HEK293 (cell line): ENCODE measurements around the gene CNPY4.
A peak's percentile ranks its signal among the peaks of the same experiment; 100 is the strongest.

Experiments
- GLIS1 ChIP-seq: fragments of 450-650 bp; formaldehyde crosslinking; IDR thresholded peaks from 2 replicates; pipeline ENCODE4 v1.5.1; 2016; ENCODE audit warnings: missing biosample characterization, missing genetic modification characterization
- HOXA7 ChIP-seq: sonication (generic); formaldehyde crosslinking; IDR thresholded peaks from 2 replicates; pipeline ENCODE4 v1.8.1; 2022; ENCODE audit warnings: missing genetic modification reagents, borderline replicate concordance
- KLF8 ChIP-seq: fragments of 450-650 bp; formaldehyde crosslinking; IDR thresholded peaks from 2 replicates; pipeline ENCODE4 v1.5.1; 2016; ENCODE audit warnings: missing biosample characterization, missing genetic modification characterization
- OSR2 ChIP-seq: fragments of 450-650 bp; formaldehyde crosslinking; IDR thresholded peaks from 2 replicates; pipeline ENCODE4 v1.5.1; 2016; ENCODE audit warnings: missing biosample characterization, missing genetic modification characterization
- YY1 ChIP-seq: fragments of 450-650 bp; formaldehyde crosslinking; IDR thresholded peaks from 2 replicates; pipeline ENCODE4 v1.5.1; 2018; ENCODE audit warnings: missing biosample characterization, missing genetic modification characterization
- ZBTB20 ChIP-seq: fragments of 450-650 bp; formaldehyde crosslinking; IDR thresholded peaks from 2 replicates; pipeline ENCODE4 v1.5.1; 2016; ENCODE audit warnings: missing biosample characterization, missing genetic modification characterization
- ZBTB44 ChIP-seq: fragments of 450-650 bp; IDR thresholded peaks from 2 replicates; pipeline ENCODE4 v1.5.1; 2018; ENCODE audit warnings: missing biosample characterization, mild to moderate bottlenecking, missing genetic modification characterization
- ZBTB49 ChIP-seq: fragments of 450-650 bp; formaldehyde crosslinking; IDR thresholded peaks from 2 replicates; pipeline ENCODE4 v1.5.1; 2016; ENCODE audit warnings: missing biosample characterization, missing genetic modification characterization, low read depth
- ZFP3 ChIP-seq: fragments of 450-650 bp; formaldehyde crosslinking; IDR thresholded peaks from 2 replicates; pipeline ENCODE4 v1.5.1; 2016; ENCODE audit warnings: low read depth, missing biosample characterization, missing genetic modification characterization
- ZFP37 ChIP-seq: fragments of 450-650 bp; formaldehyde crosslinking; IDR thresholded peaks from 2 replicates; pipeline ENCODE4 v1.5.1; 2016; ENCODE audit warnings: missing biosample characterization, missing genetic modification characterization
- ZNF146 ChIP-seq: fragments of 450-650 bp; formaldehyde crosslinking; IDR thresholded peaks from 2 replicates; pipeline ENCODE4 v1.5.1; 2016; ENCODE audit warnings: missing biosample characterization, missing genetic modification characterization
- ZNF174 ChIP-seq: fragments of 450-650 bp; formaldehyde crosslinking; IDR thresholded peaks from 2 replicates; pipeline ENCODE4 v1.5.0; 2017; ENCODE audit warnings: missing biosample characterization, mild to moderate bottlenecking, missing genetic modification characterization
- ZNF19 ChIP-seq: fragments of 450-650 bp; formaldehyde crosslinking; IDR thresholded peaks from 2 replicates; pipeline ENCODE4; 2016; ENCODE audit warnings: missing biosample characterization, missing genetic modification characterization, low read depth
- ZNF214 ChIP-seq: fragments of 450-650 bp; formaldehyde crosslinking; IDR thresholded peaks from 2 replicates; pipeline ENCODE4 v1.5.1; 2017; ENCODE audit warnings: missing biosample characterization, mild to moderate bottlenecking, missing genetic modification characterization, borderline replicate concordance
- ZNF239 ChIP-seq: fragments of 450-650 bp; formaldehyde crosslinking; IDR thresholded peaks from 2 replicates; pipeline ENCODE4 v1.5.1; 2016; ENCODE audit warnings: missing biosample characterization, missing genetic modification characterization
- ZNF398 ChIP-seq: fragments of 450-650 bp; formaldehyde crosslinking; IDR thresholded peaks from 2 replicates; pipeline ENCODE4 v1.5.1; 2017; ENCODE audit warnings: missing biosample characterization, missing genetic modification characterization
- ZNF518A ChIP-seq: fragments of 450-650 bp; formaldehyde crosslinking; conservative IDR thresholded peaks from 2 replicates; pipeline ENCODE4 v1.5.1; 2016; ENCODE audit warnings: low read depth, missing biosample characterization, missing genetic modification characterization
- ZNF549 ChIP-seq: fragments of 450-650 bp; IDR thresholded peaks from 2 replicates; pipeline ENCODE4 v1.5.1; 2018; ENCODE audit warnings: missing biosample characterization, missing genetic modification characterization, mild to moderate bottlenecking, inconsistent platforms, moderate library complexity
- ZNF561 ChIP-seq: fragments of 450-650 bp; IDR thresholded peaks from 2 replicates; pipeline ENCODE4 v1.5.1; 2018; ENCODE audit warnings: missing biosample characterization, missing genetic modification characterization, borderline replicate concordance
- ZNF571 ChIP-seq: fragments of 450-650 bp; formaldehyde crosslinking; IDR thresholded peaks from 2 replicates; pipeline ENCODE4 v1.5.0; 2017; ENCODE audit warnings: missing biosample characterization, missing genetic modification characterization
- ZNF596 ChIP-seq: fragments of 450-650 bp; IDR thresholded peaks from 2 replicates; pipeline ENCODE4 v1.5.0; 2018; ENCODE audit warnings: missing biosample characterization, mild to moderate bottlenecking, missing genetic modification characterization, moderate library complexity
- ZNF600 ChIP-seq: fragments of 450-650 bp; formaldehyde crosslinking; IDR thresholded peaks from 2 replicates; pipeline ENCODE4 v1.5.1; 2016; ENCODE audit warnings: missing biosample characterization, missing genetic modification characterization
- ZNF626 ChIP-seq: fragments of 450-650 bp; sonication (Bioruptor Pico); formaldehyde crosslinking; IDR thresholded peaks from 2 replicates; pipeline ENCODE4 v1.5.1; 2018; ENCODE audit warnings: missing biosample characterization, missing genetic modification characterization, inconsistent platforms
- ZNF639 ChIP-seq: fragments of 450-650 bp; formaldehyde crosslinking; IDR thresholded peaks from 2 replicates; pipeline ENCODE4 v1.5.1; 2016; ENCODE audit warnings: missing biosample characterization, missing genetic modification characterization
- ZNF843 ChIP-seq: fragments of 450-650 bp; formaldehyde crosslinking; IDR thresholded peaks from 2 replicates; pipeline ENCODE4 v1.5.1; 2016; ENCODE audit warnings: missing biosample characterization, missing genetic modification characterization
- ZSCAN4 ChIP-seq: fragments of 450-650 bp; formaldehyde crosslinking; IDR thresholded peaks from 2 replicates; pipeline ENCODE4 v1.5.1; 2017; ENCODE audit warnings: missing biosample characterization, missing genetic modification characterization
- ZXDB ChIP-seq: fragments of 450-650 bp; formaldehyde crosslinking; IDR thresholded peaks from 2 replicates; pipeline ENCODE4 v1.5.1; 2016; ENCODE audit warnings: missing biosample characterization, missing genetic modification characterization

Gene CNPY4

GRCh38 chr7:100148559-100149328 is 29.3 kb downstream of the CNPY4 start, which contains the start of gene LAMTOR4 (continued):
- TF ChIP-seq ZBTB49 (tag by site-specific recombination) (no peak), ZBTB44 (tag by site-specific recombination) (no peak), ZXDB (peak; percentile 48), ZNF19 (no peak), ZBTB20 (tag by site-specific recombination) (peak; percentile 52), ZFP3 (tag by site-specific recombination) (no peak), ZNF518A (tag by site-specific recombination) (0 out of 2 replicates have a peak, but pooled peaks have one; percentile 11), ZNF561 (tag by site-specific recombination) (no peak; the same call in 1 of the 2 replicates), ZNF626 (tag by site-specific recombination) (no peak), ZFP37 (tag by site-specific recombination) (no peak), ZNF571 (tag by site-specific recombination) (no peak), HOXA7 (CRISPR knock-in tag) (no peak), ZNF843 (tag by site-specific recombination) (peak; percentile 7; the same call in 1 of the 2 replicates), ZSCAN4 (tag by site-specific recombination) (no peak), GLIS1 (tag by site-specific recombination) (peak; percentile 75), OSR2 (peak; percentile 82), ZNF214 (tag by site-specific recombination) (no peak), ZNF596 (tag by site-specific recombination) (no peak), KLF8 (peak; percentile 51), ZNF239 (tag by site-specific recombination) (no peak), ZNF639 (no peak), ZNF146 (no peak), ZNF398 (peak; percentile 80), YY1 (tag by site-specific recombination) (no peak), ZNF174 (no peak), ZNF549 (tag by site-specific recombination) (no peak), ZNF600 (tag by site-specific recombination) (peak; percentile 14; the same call in 1 of the 2 replicates)
